OCI-M1 (cell line): ENCODE results near the gene ZNF726.
"Not testable (repeated sequence)": the region's sequence is repeated elsewhere in the genome, so short reads cannot be mapped to it uniquely, and the experiment has no call there.

ENCODE experiments used
- DNase-seq: peaks from one replicate; lab custom pipeline; 2025; lab: John Stamatoyannopoulos, UW

Gene ZNF726

GRCh38 chr19:23946569-23946968 lies 31.9 kb downstream of the ZNF726 start:
- peak; percentile 85 for DNase-seq

- no peak for DNase-seq
Measured at GRCh38 chr19:23949611-23950010, 34.9 kb downstream of the ZNF726 start.

- no peak for DNase-seq
Measured at GRCh38 chr19:23956051-23956450, 41.4 kb downstream of the ZNF726 start.

- no peak for DNase-seq
Measured at GRCh38 chr19:23957660-23958281, 43.1 kb downstream of the ZNF726 start.

GRCh38 chr19:23963396-23963795 lies 48.7 kb downstream of the ZNF726 start:
- not testable (repeated sequence) for DNase-seq

GRCh38 chr19:23963881-23964280 lies 49.2 kb downstream of the ZNF726 start:
- not testable (repeated sequence) for DNase-seq

- DNase-seq = not testable (repeated sequence)
Measured at GRCh38 chr19:23964334-23964733, 49.6 kb downstream of the ZNF726 start.

- no peak for DNase-seq
Measured at GRCh38 chr19:23969630-23970029, 54.9 kb downstream of the ZNF726 start.

- no peak for DNase-seq
Measured at GRCh38 chr19:23971598-23971997, 56.9 kb downstream of the ZNF726 start.

GRCh38 chr19:23972161-23972560 lies 57.5 kb downstream of the ZNF726 start:
- DNase-seq = no peak

- no peak for DNase-seq
Measured at GRCh38 chr19:23974941-23975340, 60.3 kb downstream of the ZNF726 start.

GRCh38 chr19:23976631-23977030 lies 61.9 kb downstream of the ZNF726 start:
- DNase-seq = not testable (repeated sequence)

GRCh38 chr19:23977256-23977655 lies 62.6 kb downstream of the ZNF726 start:
- DNase-seq = not testable (repeated sequence)

GRCh38 chr19:23978068-23978467 lies 63.4 kb downstream of the ZNF726 start:
- no peak for DNase-seq

- no peak for DNase-seq
Measured at GRCh38 chr19:23980805-23981204, 66.1 kb downstream of the ZNF726 start.

- DNase-seq = no peak
Measured at GRCh38 chr19:23981863-23982262, 67.2 kb downstream of the ZNF726 start.

GRCh38 chr19:23983406-23983805 lies 68.7 kb downstream of the ZNF726 start:
- no peak for DNase-seq
